HG03108 (cell line): Measurements from ENCODE around the gene ZNF423.
"Not testable (repeated sequence)": the region's sequence is repeated elsewhere in the genome, so short reads cannot be mapped to it uniquely, and the experiment has no call there.

Experiments used
- ATAC-seq: cut with Tn5 transposase; IDR thresholded peaks from one replicate; pipeline ENCODE4 v1.9.1; 2021; ENCODE audit warnings: moderate library complexity; ENCODE audit not compliant: unreplicated experiment

ZNF423 gene

GRCh38 chr16:49855822-49856671, at the start of gene ZNF423:
Gene ZNF423, minus strand, starts transcription at chr16:49856112. Its CDS starts 338 bp downstream, at chr16:49855774.
- ATAC-seq = no peak

DNA sequence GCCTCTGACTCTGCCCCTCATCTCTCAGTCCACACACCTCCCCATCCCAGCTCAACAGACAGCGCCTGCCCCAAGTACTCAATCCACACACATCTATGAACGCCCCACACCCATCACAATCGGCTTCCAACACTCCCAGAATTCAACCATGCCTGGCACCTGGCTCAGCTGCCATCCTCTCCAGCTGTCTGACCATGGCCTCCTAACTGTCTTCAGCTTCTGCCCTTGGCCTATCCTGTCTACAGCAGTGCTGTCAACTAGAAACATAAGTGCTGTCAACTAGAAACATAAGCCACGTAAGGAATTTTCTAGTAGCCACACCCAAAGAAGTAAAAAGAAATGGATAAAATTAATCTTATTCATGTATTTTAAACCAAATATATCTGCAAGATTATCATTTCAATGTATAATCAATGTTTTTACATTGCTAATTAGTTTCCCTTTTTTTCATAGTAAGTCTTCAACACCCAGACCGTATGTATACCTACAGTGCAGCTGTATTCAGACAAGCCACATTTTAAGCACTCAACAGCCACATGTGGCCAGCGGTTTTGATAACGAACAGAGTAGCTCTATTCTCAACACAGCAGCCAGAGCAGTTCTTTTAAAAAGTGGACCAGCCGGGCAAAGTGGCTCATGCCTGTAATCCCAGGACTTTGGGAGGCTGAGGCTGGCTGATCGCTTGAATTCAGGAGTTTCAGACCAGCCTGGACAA, 48.6 kb upstream of the ZNF423 start:
- no peak for ATAC-seq

GRCh38 chr16:49902908-49903307, 47.0 kb upstream of the ZNF423 start:
- no peak for ATAC-seq

DNA sequence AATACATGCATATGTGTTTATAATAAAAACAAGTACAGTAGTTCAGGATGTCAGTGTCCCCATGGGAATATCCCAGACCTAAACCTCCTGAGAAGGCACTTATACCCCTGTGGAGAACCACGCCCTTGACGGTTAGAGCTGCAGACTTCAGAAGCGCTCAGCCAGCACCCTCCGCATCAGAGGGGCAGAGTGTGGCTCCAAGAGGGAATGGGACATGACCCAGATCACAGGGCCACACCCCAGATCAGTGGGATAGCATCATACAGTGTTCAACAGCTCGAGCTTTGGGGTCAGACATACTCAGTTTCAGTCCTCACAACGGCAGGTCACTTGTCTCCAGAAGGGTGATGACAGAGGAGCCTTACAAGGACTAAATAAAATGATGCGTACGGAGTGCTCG, 45.8 kb upstream of the ZNF423 start:
- no peak for ATAC-seq

- no peak for ATAC-seq
Measured at GRCh38 chr16:49900875-49901274, 45.0 kb upstream of the ZNF423 start.

- ATAC-seq = no peak
Measured at GRCh38 chr16:49899991-49900695, 44.2 kb upstream of the ZNF423 start.

- no peak for ATAC-seq
Measured at GRCh38 chr16:49896447-49896964, 40.6 kb upstream of the ZNF423 start.

GRCh38 chr16:49890876-49891275, 35.0 kb upstream of the ZNF423 start:
- no peak for ATAC-seq

DNA sequence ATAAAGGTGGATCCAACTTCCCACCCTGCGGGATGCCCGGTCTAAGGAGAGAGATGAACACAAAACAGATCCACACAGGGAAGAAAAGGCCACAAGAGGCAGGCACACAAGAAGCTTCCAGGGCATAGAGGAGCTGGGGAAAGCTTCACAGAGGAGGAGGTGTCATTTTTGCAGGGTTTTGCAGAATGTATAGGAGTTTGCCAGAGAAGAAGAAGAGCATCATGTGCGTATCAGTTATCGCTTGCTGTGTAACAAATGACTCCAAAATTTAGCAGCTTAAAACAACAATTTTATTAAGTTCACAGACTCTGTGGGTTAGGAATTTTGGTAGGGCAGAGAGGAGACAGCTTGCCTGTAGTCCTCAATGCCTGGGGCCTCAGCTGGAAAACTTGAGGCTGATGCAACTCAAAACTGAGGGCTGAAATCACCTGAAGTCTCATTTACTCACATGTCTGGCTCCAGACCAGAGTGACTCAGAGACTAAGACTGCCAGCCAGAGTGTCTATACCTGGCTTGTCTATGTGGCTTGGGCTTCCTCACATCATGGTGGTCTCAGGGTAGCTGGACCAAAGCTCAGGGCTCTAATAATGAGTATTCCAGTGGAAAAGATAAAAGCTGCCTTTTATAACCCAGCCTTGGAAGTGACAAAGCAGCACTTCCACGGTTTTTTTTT, 33.9 kb upstream of the ZNF423 start:
- ATAC-seq = no peak

DNA sequence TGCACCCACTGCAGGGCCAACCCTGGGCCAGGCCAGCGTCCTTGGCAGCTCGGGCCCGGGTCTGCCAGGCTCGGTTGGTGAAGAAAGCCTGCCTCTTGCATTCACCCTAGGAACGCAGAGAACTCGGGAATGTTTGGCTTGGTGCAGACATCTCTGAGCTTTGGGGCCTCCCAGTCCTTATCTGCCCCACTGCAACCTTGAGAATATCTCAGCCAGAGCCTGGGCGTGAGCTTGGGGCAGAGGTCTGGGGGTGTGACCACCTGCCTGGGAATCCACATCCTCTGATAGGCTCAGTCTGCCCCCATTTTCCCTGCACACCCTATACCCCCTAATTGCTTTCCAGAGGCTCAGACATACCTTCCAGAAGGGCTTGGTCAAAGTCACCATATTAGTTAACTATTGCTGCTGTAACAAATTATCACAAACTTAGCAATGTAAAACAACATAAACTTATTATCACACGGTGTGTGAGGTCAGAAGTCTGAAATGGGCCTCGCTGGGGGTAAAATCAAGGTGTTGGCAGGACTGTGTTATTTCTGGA, 30.7 kb upstream of the ZNF423 start:
- ATAC-seq = no peak

GRCh38 chr16:49884033-49885015, 28.4 kb upstream of the ZNF423 start:
- no peak for ATAC-seq

GRCh38 chr16:49883076-49884014, 27.4 kb upstream of the ZNF423 start:
- ATAC-seq = no peak

- ATAC-seq = no peak
Measured at GRCh38 chr16:49881890-49882289, 26.0 kb upstream of the ZNF423 start.

DNA sequence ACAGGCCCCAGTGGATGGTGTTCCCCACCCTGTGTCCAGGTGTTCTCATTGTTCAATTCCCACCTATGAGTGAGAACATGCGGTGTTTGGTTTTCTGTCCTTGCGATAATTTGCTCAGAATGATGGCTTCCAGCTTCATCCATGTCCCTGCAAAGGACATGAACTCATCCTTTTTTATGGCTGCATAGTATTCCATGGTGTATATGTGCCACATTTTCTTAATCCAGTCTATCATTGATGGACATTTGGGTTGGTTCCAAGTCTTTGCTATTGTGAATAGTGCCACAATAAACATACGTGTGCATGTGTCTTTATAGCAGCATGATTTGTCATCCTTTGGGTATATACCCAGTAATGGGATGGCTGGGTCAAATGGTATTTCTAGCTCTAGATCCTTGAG, 22.6 kb upstream of the ZNF423 start:
- not testable (repeated sequence) for ATAC-seq

DNA sequence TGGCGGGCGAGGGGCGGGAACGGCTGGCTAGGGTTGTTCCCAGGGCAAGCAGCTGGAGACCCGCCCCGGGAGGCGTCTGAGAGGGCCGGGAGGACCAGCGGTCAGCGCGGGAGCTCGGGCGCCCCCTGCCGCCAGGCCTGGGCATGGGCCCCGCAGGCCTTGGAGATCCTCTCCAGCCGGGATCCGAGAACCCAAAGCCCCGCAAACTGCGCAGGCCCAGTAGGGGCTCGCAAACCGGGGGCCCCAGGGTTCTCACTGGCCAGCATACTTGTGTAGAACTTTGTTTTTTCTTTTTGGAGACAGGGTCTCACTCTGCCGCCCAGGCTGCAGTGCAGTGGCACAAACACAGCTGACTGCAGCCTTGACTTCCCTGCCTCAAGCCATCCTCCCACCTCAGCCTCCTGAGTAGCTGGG, 20.8 kb upstream of the ZNF423 start:
- no peak for ATAC-seq

DNA sequence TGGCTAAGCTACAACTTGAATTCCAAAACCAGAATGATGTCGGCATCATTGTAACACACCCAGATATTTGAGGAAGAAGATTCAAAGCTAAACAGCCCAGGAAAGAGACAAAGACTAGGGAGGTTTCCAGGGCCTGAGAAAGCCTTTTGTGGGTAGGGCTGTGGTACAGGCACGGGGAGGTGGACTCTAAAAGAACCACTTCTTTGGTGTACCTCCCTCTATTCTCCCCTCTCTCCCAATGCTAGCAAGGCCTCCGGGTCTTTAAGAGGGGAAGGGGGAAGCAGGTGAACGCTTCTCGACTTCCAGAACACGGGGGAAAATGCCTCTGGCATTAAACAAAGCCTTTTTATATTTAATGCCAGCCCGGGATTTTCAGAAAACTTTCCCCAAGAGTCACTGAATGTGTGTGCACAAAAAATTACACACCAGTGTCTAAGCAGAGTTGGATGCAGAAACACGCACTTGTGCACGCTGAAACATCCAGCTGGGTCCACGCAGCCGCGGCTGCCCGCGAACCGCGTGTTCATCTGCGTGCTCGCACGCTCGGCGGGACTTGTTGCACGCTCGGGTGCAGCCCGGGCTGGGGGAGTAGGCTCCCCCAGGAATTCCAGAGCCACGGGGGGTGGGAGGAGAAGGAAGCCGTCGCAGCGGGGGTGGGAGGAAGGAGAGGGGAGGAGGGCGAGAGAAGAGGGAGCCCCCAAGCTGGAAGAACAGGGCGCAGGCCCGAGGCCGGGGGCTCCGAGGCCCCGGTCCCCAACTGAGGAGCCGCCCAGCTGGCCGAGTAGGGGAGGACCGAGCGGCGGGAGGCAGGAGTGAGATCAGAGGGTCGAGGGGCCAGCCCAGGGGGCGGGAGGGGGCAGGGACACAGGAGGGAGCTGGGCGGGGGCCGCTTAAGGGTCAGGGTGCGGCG, 20.1 kb upstream of the ZNF423 start:
- no peak for ATAC-seq

- ATAC-seq = no peak
Measured at GRCh38 chr16:49874613-49875237, 18.8 kb upstream of the ZNF423 start.
